NCI-H345 treated with DMSO at 0.1 percent for 48 hours (cell line): ENCODE results near the gene VASP.
A peak's percentile ranks its signal among the peaks of the same experiment; 100 is the strongest.

Source experiments
- DNase-seq: peaks from one replicate; lab custom pipeline; 2025; ENCODE audit not compliant: unreplicated experiment; lab: John Stamatoyannopoulos, UW

VASP gene

DNA sequence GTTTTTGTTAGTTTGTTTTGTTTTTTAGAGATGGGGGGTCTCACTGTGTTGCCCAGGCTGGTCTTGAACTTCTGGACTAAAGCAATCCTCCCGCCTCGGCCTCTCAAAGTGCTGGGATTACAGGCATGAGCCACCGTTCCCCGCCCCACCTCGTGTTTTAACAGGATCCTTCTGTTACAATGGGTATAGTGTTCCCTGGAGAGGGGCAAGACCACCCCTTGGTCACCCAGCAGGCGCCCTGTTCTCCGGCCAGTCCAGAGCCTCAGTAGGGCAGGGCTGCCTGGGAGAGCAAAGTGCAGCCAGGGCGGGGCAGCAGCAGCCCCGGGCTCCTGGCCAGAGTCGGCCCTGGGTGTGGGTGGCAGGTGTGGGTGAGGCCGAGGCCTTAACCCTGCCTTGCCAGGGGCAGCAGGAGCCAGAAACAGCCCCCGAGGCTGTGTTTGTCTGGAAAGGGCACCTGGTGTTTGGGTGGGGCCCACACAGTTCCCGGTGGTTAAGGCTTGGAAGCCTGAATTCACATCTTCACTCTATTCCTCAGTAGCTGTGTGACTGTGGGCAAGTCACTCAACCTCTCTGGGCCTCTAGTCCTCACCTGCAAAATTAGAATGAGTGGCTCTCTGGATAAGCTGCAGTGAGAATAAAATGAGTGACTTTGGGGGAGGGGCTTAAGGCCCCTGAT, 7.2 kb downstream of the VASP start:
- DNase-seq, result no peak

GRCh38 chr19:45515081-45515624, 7.9 kb downstream of the VASP start:
- DNase-seq, result no peak

DNA sequence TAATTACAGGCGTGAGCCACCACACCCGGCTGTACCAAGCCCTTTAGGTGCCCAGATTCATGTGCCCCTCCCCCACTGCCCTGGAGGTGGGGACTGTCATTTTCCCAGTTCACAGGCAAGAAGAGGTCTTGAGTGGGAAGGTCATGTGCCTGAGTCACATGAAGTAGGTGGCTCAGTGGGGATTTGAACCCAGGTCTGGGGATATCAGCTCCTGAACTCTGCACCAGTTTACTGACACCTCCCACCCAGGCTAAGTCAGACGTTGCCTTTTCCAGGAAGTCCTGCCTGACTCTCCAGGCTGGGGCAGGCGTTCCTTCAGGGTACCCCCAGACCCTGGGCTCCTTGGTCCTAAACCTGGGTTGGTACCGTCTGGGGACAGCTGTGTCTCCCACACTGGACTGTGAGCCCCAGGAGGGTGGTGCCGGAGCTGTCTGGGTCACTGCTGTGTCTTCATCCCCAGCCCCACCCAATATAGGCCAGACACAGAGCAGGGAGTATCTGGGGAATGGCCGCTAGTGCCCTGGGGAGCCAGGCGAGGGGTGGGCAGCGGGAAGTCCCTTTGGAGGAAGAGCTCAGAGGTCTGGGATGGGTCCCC, 8.6 kb downstream of the VASP start:
- DNase-seq, result no peak

DNA sequence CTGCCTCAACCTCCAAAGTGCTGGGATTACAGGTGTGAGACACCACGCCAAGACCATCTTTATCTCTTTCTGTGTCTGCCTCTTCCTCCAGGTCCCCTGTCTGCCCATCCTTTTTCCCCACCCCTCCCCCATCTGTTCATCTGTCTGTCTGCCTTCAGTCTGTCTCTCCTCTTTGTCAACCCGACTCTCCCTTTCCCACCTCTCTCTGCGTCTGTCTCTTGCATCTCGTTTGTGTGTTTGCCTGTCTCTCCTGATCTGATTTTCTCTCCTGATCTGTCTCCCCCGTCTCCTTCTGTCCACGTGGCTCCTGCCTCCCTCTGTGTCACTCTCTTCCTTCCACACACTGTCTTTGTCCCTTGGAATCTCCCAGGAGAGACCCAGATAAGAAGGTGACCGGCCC, 10.0 kb downstream of the VASP start:
- DNase-seq, result no peak

DNA sequence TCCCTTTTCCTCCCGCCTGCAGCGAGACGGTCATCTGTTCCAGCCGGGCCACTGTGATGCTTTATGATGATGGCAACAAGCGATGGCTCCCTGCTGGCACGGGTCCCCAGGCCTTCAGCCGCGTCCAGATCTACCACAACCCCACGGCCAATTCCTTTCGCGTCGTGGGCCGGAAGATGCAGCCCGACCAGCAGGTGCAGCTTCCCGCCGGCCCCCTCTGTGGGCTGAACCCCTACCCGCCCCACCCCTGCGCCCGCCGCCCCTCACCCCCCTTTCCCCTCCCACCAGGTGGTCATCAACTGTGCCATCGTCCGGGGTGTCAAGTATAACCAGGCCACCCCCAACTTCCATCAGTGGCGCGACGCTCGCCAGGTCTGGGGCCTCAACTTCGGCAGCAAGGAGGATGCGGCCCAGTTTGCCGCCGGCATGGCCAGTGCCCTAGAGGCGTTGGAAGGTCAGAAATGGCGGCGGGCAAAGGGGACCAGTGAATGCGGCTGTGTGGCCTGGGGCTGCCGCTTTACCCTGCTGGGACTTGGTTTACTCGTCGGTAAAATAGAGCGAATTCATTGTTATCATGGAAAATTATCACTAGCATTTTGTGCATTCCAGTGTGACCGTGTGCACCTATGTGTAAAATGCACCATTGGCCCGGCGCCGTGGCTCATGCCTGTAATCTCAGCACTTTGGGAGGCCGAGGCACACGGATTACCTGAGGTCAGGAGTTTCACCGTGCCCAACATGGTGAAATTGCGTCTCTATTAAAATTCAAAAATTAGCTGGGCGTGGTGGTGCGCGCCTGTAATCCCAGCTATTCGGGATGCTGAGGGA, 10.6 kb downstream of the VASP start:
- no peak for DNase-seq

DNA sequence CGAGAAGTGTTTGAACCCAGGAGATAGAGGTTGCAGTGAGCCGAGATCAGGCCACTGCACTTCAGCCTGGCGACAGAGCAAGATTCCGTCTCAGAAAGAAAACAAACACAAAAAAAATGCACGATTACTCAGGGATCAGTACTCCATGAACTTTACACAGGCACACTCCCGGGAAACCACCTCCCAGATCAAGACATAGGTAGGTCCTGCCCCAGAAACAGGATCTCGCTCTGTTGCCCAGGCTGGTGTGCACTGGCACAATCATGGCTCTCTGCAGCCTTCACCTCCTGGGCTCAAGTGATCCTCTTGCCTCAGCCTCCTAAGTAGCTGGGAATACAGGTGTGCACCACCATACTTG, 11.2 kb downstream of the VASP start:
- no peak for DNase-seq

GRCh38 chr19:45522010-45522941, 15.0 kb downstream of the VASP start:
- no peak for DNase-seq

DNA sequence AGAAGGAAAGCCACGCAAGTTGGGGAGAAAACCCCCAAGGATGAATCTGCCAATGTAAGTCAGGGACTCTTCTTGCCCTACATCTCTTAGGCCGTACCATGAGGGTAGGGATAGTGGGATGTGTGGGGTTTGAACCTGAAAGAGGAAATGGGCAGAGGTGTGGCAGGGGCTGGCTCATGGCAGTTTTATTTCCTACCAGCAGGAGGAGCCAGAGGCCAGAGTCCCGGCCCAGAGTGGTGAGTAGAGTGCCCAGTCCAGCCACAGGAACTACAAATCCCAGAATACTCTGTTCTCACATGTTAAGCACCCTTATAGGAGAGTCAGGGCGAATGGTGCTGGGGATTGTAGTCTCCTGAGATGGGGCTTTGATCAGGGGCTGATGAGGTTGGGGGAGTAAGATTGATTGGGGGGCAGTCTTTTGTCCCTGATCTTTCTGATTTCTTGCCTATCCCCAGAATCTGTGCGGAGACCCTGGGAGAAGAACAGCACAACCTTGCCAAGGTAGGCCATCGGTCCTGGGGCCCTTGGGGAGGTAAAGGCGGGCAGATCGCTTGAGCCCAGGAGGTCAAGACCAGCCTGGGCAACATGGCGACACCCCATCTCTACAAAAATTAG, 16.5 kb downstream of the VASP start:
- peak; percentile 43 for DNase-seq

DNA sequence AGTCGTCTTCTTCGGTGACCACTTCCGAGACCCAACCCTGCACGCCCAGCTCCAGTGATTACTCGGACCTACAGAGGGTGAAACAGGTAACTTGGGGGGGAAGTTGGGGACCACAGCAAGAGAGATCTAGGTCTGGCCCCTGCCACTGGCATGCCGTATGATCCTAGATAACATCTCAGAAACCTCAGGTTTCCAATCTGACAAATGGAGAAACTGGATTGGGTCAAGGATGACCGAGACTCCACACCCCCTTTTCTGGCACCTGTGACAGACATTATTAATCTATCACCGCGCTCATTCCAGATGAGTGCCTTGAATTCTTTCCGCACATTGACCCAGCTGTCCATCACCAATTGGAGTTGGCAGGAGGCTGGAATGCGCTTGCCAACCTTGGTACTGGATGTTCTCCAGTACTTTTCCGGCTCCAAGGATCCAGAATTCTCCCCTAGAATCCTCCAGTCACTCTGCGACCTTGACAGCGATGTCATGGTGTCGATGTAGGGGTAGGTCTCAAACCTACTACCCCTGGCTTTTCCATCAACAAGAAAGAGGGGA, 17.4 kb downstream of the VASP start:
- DNase-seq, result no peak

- no peak for DNase-seq
Measured at GRCh38 chr19:45526143-45526542, 18.9 kb downstream of the VASP start.

DNA sequence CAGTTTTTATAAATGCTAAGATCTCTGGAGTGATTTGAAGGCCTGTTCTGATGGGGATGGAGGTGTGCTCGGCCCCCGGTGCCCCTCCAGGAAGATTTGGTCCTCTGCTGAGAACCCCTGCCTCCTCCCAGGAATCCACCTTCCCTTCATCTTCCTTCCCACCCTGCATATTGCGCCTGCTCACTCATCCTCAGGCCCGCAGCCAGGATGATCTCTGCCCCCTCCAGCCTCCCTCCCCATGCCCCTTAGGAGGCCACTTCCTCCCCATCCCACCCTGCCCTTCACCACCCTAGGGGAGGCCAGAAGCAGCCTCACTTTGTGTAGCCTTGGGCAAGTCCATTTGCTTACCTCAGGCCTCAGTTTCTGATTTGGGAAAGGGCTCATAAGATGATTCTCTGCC, 19.7 kb downstream of the VASP start:
- no peak for DNase-seq

- no peak for DNase-seq
Measured at GRCh38 chr19:45527731-45528130, 20.5 kb downstream of the VASP start.

DNA sequence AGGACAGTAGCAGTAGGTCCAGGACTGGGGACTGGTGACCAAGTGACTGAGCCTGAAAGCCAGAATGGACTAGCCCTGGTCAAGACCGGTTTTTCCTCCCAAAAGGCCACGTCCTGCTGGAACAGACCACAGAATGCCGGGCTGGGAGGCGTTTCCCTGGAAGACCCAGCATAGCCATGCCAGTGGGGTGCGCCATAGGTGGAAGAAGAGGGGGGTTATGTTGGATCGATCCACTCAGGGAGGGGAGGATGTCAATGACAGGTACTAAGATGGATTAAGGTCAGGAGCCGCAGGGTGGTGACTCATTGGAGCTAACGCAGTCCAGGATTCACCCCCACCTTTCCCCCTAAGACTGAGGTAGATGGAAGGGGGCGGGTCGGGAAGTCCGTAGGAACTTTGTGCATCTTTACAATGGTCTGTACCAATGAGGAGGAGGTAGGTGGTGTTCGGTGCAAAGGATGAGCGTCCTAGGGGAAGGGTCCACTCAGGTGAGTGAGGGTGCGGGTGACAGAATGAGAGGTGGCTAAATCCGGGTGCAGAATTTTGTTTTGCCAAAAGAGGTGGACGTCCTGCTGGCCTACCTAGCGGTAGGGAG, 21.0 kb downstream of the VASP start:
- DNase-seq, result no peak

GRCh38 chr19:45528744-45529419, 21.6 kb downstream of the VASP start:
- DNase-seq, result no peak

DNA sequence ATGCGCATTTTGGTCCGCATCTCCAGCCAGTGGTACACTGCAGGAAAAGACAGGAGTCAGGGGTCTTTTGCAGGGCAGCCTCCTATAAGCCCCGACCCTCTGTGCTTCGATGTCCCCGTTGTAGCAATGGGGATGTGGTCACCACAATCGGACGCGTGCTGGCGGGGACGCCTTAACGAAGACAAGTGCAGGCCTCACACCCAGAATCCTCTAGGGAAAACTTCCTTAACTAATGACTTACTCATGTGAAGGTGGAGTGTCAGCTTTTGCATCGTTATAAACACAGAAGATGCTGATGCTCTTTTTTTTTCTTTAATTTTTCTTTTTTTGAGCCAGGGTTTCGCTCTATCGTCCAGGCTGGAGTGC, 22.1 kb downstream of the VASP start:
- no peak for DNase-seq

DNA sequence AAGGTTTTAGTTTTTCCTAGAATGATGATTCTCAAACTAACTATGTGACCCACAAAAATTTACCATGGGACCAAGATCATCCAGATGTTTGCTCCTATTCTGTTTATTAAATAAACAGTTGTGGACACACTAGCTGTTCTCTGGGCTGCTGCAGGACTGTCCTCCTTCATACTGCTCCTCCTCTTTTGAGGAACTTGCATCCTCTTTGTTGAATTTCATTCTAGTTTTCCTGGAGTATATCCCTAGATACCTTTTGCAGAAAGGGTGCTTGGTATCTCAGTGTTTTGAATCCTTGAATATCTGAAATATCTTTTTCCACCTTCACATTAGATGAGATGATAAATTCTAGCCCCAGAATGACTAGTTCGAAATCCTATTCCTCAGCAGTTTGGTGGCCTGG, 24.1 kb downstream of the VASP start:
- no peak for DNase-seq

GRCh38 chr19:45539459-45539858, 32.2 kb downstream of the VASP start:
- DNase-seq, result no peak

- DNase-seq, result no peak
Measured at GRCh38 chr19:45542234-45542668, 35.0 kb downstream of the VASP start.

DNA sequence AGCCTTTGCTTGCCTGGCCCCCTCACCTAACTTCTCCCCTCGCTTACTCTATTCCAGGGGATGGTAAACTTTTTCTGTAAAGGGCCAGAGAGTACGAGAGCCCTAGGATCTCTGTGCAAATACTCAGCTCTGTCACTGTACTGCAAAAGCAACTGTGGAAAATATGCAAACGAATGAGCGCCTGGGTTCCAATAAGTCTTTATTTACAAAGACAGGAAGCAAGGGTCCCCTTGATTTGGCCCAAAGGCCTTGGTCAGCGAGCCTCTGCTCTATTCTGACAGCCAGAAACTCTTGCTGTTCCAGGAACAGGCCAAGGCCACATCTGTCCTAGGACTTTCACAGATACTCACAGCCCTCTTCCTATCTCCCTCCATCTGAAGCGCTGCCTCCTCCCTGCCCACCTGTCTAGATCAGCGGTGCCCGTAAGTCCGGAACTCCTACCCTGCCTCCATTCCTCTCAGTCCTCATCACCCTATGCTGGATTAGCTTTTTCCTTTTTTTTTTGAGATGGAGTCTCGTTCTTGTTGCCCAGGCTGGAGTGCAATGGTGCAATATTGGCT, 40.0 kb downstream of the VASP start:
- no peak for DNase-seq
